GM21447 (cell line): Measurements from ENCODE around the gene NDUFB3.
A peak's percentile ranks its signal among the peaks of the same experiment; 100 is the strongest.
"Not testable (repeated sequence)": the region's sequence is repeated elsewhere in the genome, so short reads cannot be mapped to it uniquely, and the experiment has no call there.

Source experiments
- ATAC-seq: cut with Tn5 transposase; IDR thresholded peaks from one replicate; pipeline ENCODE4 v1.9.1; 2021; ENCODE audit not compliant: unreplicated experiment

NDUFB3 gene

GRCh38 chr2:201090574-201090973 is 18.8 kb downstream of the NDUFB3 start:
- ATAC-seq, result no peak

- no peak for ATAC-seq
These were observed 21.8 kb downstream of the NDUFB3 start for GRCh38 chr2:201093573-201093972.

- no peak for ATAC-seq
These were observed 28.7 kb downstream of the NDUFB3 start for GRCh38 chr2:201100497-201100896.

- ATAC-seq, result no peak
These were observed 34.0 kb downstream of the NDUFB3 start for GRCh38 chr2:201105759-201106158.

- ATAC-seq, result no peak
These were observed 35.8 kb downstream of the NDUFB3 start for GRCh38 chr2:201107624-201108023.

GRCh38 chr2:201108341-201108740 is 36.5 kb downstream of the NDUFB3 start:
- ATAC-seq, result no peak

GRCh38 chr2:201109186-201109585 is 37.4 kb downstream of the NDUFB3 start:
- no peak for ATAC-seq

- no peak for ATAC-seq
These were observed 38.8 kb downstream of the NDUFB3 start for GRCh38 chr2:201110615-201111014.

GRCh38 chr2:201111096-201111495 is 39.3 kb downstream of the NDUFB3 start:
- ATAC-seq, result no peak

GRCh38 chr2:201114350-201114749 is 42.5 kb downstream of the NDUFB3 start:
- no peak for ATAC-seq

GRCh38 chr2:201114846-201115245 is 43.0 kb downstream of the NDUFB3 start:
- no peak for ATAC-seq

- peak; percentile 37 for ATAC-seq
These were observed 44.5 kb downstream of the NDUFB3 start, which contains the start of gene CFLAR for GRCh38 chr2:201116115-201116958. Gene CFLAR, plus strand, starts transcription at chr2:201116164. Its CDS starts 13,702 bp downstream, at chr2:201129866.

- peak; percentile 18 for ATAC-seq
These were observed 45.3 kb downstream of the NDUFB3 start for GRCh38 chr2:201116959-201117734.

- not testable (repeated sequence) for ATAC-seq
These were observed 45.9 kb downstream of the NDUFB3 start for GRCh38 chr2:201117735-201118094.

GRCh38 chr2:201118121-201118960 is 46.5 kb downstream of the NDUFB3 start:
- peak; percentile 33 for ATAC-seq

GRCh38 chr2:201118961-201119854 is 47.4 kb downstream of the NDUFB3 start:
- ATAC-seq, result peak; percentile 3

GRCh38 chr2:201122276-201122675 is 50.5 kb downstream of the NDUFB3 start:
- ATAC-seq, result no peak

- peak; percentile 27 for ATAC-seq
These were observed 54.7 kb downstream of the NDUFB3 start for GRCh38 chr2:201126308-201127151.

GRCh38 chr2:201127152-201127511 is 55.3 kb downstream of the NDUFB3 start:
- ATAC-seq, result no peak
